ENCODE measurements around the gene GDI1. TPM values are rescaled to one million over a fixed set of nuclear protein-coding genes. Genes with fewer than 3 reads are reported as not detected.

GDI1 gene
- total and polyA plus RNA-seq, 10 of the 15 experiments (the other 5 are each of a cell fraction or from before 2014, with no cell fraction given) = 0.92 to 102 (median 49.6) TPM

DNA sequence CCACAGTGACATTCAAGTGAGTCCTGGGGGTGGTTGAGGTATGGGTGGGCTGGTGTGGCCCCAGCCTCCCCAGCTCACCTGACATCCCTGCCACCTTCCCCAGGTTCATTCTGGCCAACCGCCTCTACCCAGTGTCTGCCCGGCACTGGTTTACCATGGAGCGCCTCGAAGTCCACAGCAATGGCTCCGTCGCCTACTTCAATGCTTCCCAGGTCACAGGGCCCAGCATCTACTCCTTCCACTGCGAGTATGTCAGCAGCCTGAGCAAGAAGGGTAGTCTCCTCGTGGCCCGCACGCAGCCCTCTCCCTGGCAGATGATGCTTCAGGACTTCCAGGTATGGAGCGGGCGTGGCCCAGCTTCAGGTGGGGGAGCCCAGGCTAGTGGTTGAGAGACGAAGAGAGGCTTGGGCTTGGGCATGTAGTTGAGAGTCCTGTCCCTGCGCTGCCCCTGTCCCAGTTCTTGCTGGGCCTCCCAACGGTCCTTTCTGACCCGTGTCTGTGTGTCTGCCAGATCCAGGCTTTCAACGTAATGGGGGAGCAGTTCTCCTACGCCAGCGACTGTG lies 1.7 kb upstream of the GDI1 start:
- SMC1A ChIA-PET (ENCODE audit: uncharacterized antibody, unreplicated experiment) = no interaction called here
- RAD21 ChIA-PET (ENCODE audit: unreplicated experiment) = no interaction called here
- Histone ChIP-seq H3K4me1 (ENCODE audit: control insufficient read depth, insufficient read depth, low read length) (no peaks in the 10 kb centered on the region), H3K27ac (ENCODE audit: control insufficient read depth, insufficient read depth) (no peak overlapping the region), H3K36me3 (ENCODE audit: control insufficient read depth in 2 of 2, insufficient read depth in 2 of 2, low read length in 1 of 2) (peaks cover 0 to 2% of the 10 kb centered on the region in 2 experiments; a peak in 1 of 4 replicates), H3K4me2 (ENCODE audit: control insufficient read depth, insufficient read depth) (no peak overlapping the region), H3K9me3 (replicated peaks; ENCODE audit: control insufficient read depth, insufficient read depth, low read length) (no peaks in the 10 kb centered on the region; the same call in 2 of the 3 replicates), H3K9ac (ENCODE audit: control insufficient read depth, insufficient read depth, low read length) (no peak overlapping the region), H2AFZ (ENCODE audit: control insufficient read depth, low read depth, low read length) (no peak overlapping the region), H4K20me1 (ENCODE audit: control insufficient read depth, insufficient read depth) (no peaks in the 10 kb centered on the region), H3K4me3 (no peak overlapping the region), H3K79me2 (ENCODE audit: control insufficient read depth, insufficient read depth, low read length) (peaks cover 21% of the 10 kb centered on the region), H3K27me3 (replicated peaks in 1 of 2; ENCODE audit: control insufficient read depth in 2 of 2, insufficient read depth in 2 of 2, low read length in 1 of 2) (no peaks in the 10 kb centered on the region)
- in situ Hi-C loops (cut with MboI) = no loop called here
- no peak for DNase-seq (ENCODE audit: low read depth, low spot score)
- no TSS peak for BruUV-seq (replicated peaks)
- 88% methylated on average over 19 of the region's 19 CpGs for WGBS (ENCODE audit: insufficient coverage, insufficient replicate concordance, low lambda C conversion rate, missing lambda C conversion rate)
- ATAC-seq = no peak
- POLR2A ChIA-PET = interaction anchor here (0.5 kb wide), 2 partner anchors 46 to 57 kb away, joined by 3 to 6 read pairs; no protein-coding TSS in a partner anchor
- CTCF ChIA-PET = no interaction called here
- no peak for FAIRE-seq
- intact Hi-C loops (cut with micrococcal nuclease; ENCODE audit: unreplicated experiment) = loop anchor here (5.0 kb wide), 2 partner anchors 38 to 42 kb away; partner anchors contain the start of genes LAGE3 and RPL10
- TF ChIP-seq CHD1 (IDR thresholded peaks at IDR 0.05; ENCODE audit: low read depth, low read length) = no peak
- TF ChIP-seq ZNF24 (IDR thresholded peaks at IDR 0.05) = no peak
- TF ChIP-seq NR2C2 (IDR thresholded peaks at IDR 0.05; ENCODE audit: borderline replicate concordance, control insufficient read depth, insufficient read length, low read depth) = no peak
- no peak for TF ChIP-seq IKZF2 (IDR thresholded peaks at IDR 0.05)
- TF ChIP-seq TBL1XR1 (IDR thresholded peaks at IDR 0.05; ENCODE audit: low read depth, low read length) = no peak
- no peak for TF ChIP-seq MXI1 (IDR thresholded peaks at IDR 0.05; ENCODE audit: low read depth, low read length)
- no peak for TF ChIP-seq POLR2A (IDR thresholded peaks at IDR 0.05; ENCODE audit: low read depth, low read length)
- TF ChIP-seq SMAD1 (IDR thresholded peaks at IDR 0.05; ENCODE audit: low read depth, partially characterized antibody) = no peak
- TF ChIP-seq, protein P1, sequence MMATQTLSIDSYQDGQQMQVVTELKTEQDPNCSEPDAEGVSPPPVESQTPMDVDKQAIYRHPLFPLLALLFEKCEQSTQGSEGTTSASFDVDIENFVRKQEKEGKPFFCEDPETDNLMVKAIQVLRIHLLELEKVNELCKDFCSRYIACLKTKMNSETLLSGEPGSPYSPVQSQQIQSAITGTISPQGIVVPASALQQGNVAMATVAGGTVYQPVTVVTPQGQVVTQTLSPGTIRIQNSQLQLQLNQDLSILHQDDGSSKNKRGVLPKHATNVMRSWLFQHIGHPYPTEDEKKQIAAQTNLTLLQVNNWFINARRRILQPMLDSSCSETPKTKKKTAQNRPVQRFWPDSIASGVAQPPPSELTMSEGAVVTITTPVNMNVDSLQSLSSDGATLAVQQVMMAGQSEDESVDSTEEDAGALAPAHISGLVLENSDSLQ (IDR thresholded peaks at IDR 0.05) = no peak
- TF ChIP-seq RFX5 (IDR thresholded peaks at IDR 0.05; ENCODE audit: low read depth, low read length) = no peak
- TF ChIP-seq NFXL1 (IDR thresholded peaks at IDR 0.05; ENCODE audit: borderline replicate concordance) = no peak
- TF ChIP-seq CBX3 (IDR thresholded peaks at IDR 0.05; ENCODE audit: borderline replicate concordance, low read depth) = no peak
- TF ChIP-seq POLR2AphosphoS2 (IDR thresholded peaks at IDR 0.05; ENCODE audit: low read depth, low read length) = no peak
- TF ChIP-seq BMI1 (IDR thresholded peaks at IDR 0.05; ENCODE audit: borderline replicate concordance) = no peak
- TF ChIP-seq POLR2AphosphoS5 (IDR thresholded peaks at IDR 0.05; ENCODE audit: low read length) = no peak
- no peak for TF ChIP-seq IRF5 (IDR thresholded peaks at IDR 0.05; ENCODE audit: borderline replicate concordance)
- no peak for TF ChIP-seq HSF1 (IDR thresholded peaks at IDR 0.05; ENCODE audit: low read depth, low read length)
- TF ChIP-seq NFYA (IDR thresholded peaks at IDR 0.05; ENCODE audit: borderline replicate concordance, low read depth, low read length) = no peak
- no peak for TF ChIP-seq NBN (IDR thresholded peaks at IDR 0.05)
